GM18861 (cell line): ENCODE measurements around the gene LYPD4.

Source experiments
- ATAC-seq: cut with Tn5 transposase; IDR thresholded peaks from one replicate; pipeline ENCODE4 v1.9.1; 2021; ENCODE audit not compliant: unreplicated experiment

LYPD4 gene, protein sequence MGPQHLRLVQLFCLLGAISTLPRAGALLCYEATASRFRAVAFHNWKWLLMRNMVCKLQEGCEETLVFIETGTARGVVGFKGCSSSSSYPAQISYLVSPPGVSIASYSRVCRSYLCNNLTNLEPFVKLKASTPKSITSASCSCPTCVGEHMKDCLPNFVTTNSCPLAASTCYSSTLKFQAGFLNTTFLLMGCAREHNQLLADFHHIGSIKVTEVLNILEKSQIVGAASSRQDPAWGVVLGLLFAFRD

GRCh38 chr19:41844601-41845000 is at the start of gene LYPD4:
Gene LYPD4, minus strand, starts transcription at chr19:41844683. Its CDS starts 5,398 bp downstream, at chr19:41839285.
- ATAC-seq, result no peak

DNA sequence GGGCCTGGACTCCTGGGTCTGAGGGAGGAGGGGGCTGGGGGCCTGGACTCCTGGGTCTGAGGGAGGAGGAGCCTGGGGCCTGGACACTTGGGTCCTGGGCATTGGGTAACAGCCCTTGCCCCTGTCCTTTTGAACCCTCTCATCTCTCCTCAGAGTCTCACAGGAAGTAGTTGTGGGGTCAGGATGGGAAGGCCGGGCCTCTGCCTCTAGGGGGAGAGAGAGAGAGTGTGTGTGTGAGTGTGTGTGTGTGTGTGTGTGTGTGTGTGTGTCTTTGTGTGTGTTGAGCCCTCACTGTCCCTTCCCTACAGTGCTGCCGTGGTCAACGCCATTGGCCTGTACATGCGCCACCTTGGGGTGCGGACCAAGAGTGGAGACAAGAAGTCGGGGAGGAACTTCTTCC is 49.4 kb upstream of the LYPD4 start:
- no peak for ATAC-seq

DNA sequence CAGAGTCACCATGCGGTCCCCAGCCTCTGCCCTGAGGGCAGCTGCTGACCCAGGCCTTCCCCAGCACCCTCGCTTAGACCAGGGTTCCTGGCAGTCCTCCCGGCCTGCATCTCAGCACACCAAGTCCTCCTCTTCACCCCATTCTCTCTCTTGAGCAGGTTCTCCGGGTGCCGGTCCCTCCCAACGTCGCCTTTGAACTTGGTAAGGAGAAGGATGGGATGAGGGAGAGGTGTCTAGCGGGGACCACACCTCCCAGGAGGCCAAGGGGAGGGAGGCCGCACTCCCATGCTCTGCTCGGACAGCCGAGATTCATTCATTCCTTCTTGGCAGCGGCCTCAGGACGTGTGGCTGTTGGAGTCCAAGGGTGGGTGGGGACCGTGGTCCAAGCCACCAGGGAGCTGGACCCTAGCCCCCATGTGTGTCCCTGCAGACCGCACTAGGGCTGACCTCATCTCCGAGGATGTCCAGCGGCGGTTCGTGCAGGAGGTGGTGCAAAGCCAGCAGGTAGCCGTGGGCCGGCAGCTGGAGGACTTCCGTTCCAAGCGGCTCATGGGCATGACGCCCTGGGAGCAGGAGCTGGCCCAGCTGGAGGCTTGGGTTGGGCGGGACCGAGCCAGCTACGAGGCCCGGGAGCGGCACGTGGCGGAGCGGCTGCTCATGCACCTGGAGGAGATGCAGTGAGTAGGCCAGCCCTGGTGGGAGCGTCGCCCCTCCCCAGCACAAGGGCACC is 47.9 kb upstream of the LYPD4 start:
- no peak for ATAC-seq

GRCh38 chr19:41890936-41891335 is 46.5 kb upstream of the LYPD4 start:
- ATAC-seq, result no peak

GRCh38 chr19:41889896-41890295 is 45.4 kb upstream of the LYPD4 start:
- no peak for ATAC-seq

GRCh38 chr19:41888926-41889325 is 44.4 kb upstream of the LYPD4 start:
- no peak for ATAC-seq

DNA sequence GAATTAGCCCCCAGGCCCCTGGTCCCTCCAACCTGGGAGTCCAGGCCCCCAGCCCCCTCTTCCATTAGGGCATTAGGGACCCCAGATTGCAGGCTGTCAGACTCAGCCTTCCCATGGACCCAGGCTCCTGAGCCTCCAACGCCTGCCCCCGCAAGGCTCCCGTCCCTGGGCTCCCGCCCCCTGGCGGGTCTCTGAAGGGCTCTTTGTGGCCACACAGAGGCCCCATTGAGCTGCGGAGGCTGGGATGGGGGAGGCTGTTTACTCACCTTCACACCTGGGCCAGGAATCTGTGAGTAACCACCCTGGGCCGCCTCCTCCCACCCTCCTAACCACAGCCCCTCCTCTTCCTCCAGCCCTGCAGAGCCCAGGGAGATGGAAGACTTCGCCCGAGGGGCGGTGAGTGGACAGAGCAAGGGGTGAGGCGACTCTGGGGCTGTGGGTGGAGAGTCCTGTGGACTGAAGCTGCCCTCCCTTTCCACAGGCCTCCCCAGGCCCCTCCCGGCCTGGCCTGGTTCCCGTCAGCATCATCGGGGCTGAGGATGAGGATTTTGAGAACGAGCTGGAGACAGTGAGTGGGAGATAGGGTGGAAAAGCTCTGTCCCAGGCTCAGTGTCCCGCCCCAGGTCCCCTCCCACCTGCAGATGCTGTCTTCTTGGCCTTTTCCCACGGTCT is 43.4 kb upstream of the LYPD4 start:
- ATAC-seq, result no peak

GRCh38 chr19:41886761-41887710 is 42.6 kb upstream of the LYPD4 start:
- ATAC-seq, result no peak

- peak; percentile 67 for ATAC-seq
Measured at GRCh38 chr19:41883821-41884733, 39.6 kb upstream of the LYPD4 start.

GRCh38 chr19:41883463-41883820 is 39.0 kb upstream of the LYPD4 start:
- ATAC-seq, result no peak

DNA sequence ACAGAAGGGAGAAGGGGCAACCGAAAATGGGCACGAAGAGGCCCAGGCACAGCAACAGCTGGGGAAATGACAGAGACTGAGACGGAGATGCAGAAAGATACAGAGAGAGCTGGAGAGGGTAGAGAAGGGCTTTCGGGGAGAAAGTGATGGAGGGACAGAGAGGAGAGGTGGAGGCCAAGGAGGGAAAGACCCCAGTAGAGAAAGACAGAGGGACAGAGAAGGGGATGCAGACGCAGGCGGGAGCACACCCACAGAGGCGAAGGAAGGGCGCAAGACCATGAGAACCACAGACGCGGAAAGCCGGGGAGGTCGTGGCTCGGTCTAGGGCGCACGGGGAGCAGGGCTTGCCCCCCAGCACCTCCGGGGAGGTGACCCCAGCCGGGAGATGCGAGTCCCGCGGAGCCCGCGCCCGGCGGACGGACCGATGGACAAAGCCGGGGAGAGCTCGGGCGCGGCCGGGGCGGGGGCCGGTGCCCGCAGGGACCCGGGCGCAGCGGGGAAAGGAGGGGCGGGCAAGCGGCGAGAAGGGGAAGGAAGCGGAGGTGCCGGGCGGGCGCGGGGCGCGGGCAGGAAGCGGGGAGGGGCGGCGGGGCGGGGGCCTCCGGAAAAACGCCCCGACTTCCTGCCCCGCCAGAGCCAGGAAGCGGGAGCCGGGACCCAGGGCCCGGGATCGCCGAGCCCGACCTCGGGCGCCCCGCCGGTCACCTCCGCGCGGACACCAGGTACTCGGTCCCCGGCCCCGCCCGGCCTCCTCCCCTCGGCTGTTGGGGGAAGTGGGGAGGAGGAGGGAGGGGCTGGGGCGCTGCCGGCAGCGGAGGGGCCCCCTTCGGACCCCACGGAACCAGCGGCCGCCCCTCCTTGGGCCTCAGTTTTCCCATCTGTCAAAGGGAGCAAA is 38.3 kb upstream of the LYPD4 start, which contains the start of gene ARHGEF1:
Gene ARHGEF1 (plus strand): TSS at position 617 of the 895 bp plus-strand sequence. CDS start 4,899 bp downstream, outside the sequence.
- ATAC-seq, result no peak

GRCh38 chr19:41880329-41880708 is 35.8 kb upstream of the LYPD4 start:
- no peak for ATAC-seq

GRCh38 chr19:41879670-41880328 is 35.3 kb upstream of the LYPD4 start:
- ATAC-seq, result no peak

DNA sequence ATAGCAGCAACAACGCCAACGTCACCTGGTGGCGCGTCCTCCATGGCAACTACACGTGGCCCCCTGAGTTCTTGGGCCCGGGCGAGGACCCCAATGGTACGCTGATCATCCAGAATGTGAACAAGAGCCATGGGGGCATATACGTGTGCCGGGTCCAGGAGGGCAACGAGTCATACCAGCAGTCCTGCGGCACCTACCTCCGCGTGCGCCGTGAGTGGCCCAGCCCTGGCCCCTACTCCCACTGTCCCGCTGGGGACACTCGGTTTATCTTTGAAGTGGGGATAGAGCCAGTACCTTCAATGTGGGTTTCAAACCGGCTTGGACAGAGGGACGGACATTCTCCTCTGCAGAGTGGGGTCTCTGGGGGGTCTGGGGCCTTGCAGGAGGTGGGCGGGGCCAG is 34.6 kb upstream of the LYPD4 start:
- ATAC-seq, result no peak

- no peak for ATAC-seq
Measured at GRCh38 chr19:41877916-41878905, 33.7 kb upstream of the LYPD4 start.

DNA sequence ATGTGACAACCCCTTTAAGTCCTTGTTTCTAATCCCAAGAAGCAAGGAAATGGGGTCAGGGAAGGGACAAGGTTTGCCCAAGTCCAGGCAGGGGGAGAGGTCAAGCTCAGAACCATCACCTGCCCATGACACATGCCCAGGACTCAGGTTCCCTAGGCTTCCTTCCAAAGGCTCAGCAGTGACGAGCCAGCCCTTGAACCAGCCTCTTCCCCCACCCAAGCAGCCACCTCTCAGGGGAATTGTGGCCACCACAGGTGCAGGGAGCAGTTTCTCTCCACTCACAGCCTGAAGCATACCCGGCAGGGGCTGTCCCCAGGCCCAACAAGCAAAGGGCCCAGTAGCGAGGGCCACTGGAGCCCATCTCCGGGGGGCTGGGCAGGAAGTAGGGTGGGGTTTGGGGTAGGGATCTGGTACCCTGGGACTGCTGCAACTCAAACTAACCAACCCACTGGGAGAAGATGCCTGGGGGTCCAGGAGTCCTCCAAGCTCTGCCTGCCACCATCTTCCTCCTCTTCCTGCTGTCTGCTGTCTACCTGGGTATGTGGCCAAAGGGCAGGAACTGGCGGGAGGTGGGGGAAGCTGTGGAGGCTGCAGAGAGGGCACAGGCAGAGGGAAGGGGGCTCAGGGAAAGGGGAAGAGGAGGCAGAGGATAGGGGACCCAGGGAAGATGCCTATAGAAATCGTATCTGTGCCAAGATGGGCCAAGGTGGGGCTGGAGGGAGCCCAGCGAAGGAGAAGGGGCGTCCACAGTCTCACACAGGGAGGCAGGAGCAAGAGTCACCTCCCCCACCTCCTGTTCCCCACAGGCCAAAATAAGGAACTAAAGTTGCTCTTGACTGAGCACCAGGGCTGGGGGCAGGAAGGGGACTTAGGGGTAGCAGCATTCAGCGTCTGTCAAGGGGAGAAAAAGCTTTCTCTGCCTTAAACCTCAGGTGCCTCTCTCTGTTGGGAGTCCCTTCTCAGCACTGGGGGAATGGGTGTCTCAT is 32.7 kb upstream of the LYPD4 start, which contains the start of gene CD79A:
Gene CD79A (plus strand): TSS at position 433 of the 986 bp plus-strand sequence. CDS start 26 bp downstream, at position 459.
- ATAC-seq, result peak; percentile 55
